Stimulated activated CD4-positive, alpha-beta T cell treated with anti-CD3 and anti-CD28 coated beads, TNF-alpha, amount 100 ng/mL, for 4 hours (primary cell): ENCODE measurements around the gene SPATS2.
"Not testable (repeated sequence)": the region's sequence is repeated elsewhere in the genome, so short reads cannot be mapped to it uniquely, and the experiment has no call there.

Experiments
- DNase-seq, 3 experiments: peaks; one replicate each; pipeline ENCODE4 v3.0.0-alpha.2; 2020; ENCODE audit warnings: low read depth in 3 of 3

Gene SPATS2

DNA sequence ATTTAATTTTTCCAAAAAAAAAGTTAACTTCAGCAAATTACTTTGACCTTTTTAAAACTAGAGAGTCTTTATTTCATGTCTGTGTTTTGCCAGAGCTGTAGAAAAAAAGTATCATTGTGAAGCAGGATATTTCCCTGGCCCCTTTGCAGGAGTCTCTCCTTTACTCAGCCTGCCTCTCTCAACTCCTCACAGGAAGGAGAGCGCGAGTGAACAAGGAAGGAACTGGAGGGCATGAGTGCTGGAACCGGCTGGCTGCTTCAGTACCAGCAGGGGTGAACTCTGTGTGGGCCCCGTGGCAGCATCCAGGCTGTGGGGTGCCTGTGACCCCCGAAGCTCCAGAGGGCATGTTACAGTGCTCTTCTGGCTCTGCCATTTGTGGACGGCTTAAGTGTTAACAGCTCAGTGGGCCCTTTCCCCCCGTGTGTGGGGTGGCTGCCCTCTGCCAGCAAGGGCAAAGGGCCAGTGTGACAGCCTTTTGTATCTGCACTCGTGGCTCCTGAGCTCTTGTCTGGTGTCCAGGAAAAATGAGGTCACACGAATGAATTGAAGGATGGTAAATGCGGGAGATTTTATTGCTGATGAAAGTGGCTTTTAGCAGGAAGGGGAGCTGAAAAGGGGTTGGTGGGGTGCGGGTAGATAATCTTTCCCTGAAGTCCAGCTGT lies 95.0 kb downstream of the SPATS2 start:
- DNase-seq = no peak

DNA sequence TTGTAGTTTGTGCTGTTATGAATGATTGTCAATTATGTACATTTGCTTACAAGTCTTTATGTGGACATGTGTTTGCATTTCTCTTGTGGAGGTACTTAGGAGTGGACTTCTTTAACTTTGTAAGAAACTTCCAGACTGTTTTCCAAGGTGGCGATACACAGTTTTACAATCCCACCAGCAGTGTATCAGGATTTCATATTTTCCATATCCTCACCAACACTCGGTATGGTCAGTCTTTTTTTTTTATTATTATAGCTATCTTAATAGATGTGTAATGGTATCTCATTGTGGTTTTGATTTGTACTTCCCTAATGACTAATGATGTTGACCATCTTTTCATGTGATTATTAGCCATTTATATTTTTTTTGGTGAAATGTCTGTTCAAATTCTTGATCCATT lies 97.9 kb downstream of the SPATS2 start:
- no peak for DNase-seq

DNA sequence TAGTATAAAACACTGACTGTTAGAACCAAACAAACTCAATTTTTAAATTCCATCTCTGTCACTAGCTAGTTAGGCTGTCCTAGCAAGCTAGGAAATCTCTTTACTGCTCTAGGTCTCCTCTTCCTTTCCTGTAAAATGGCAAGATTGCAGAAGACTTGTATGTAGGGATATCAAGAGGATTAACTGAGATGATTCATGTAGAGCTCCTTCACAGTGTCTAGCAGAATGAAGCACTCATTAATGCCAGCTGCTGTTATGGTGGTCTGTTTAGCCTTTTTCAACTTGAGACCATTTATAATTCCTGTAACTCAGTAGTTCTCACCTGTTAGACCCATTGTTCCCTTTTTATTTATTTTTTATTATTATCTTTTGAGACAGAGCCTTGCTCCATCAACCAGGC lies 103.7 kb downstream of the SPATS2 start:
- no peak for DNase-seq

DNA sequence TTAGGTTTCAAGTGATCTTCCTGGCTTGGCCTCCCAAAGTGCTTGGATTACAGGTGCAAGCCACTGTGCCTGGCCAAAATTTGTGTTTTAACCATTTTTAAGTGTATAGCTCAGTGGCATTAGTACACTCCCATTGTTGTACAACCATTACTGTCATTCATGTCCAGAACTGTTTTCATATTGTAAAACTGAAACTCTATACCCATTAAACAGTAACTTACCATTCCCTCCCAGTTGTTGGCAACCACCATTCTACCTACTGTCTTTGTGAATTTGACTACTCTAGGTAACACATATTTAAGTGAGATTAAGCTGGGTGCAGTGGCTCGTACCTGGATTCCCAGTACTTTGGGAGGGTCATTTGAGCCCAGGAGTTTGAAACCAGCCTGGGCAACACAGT lies 104.3 kb downstream of the SPATS2 start:
- no peak for DNase-seq

DNA sequence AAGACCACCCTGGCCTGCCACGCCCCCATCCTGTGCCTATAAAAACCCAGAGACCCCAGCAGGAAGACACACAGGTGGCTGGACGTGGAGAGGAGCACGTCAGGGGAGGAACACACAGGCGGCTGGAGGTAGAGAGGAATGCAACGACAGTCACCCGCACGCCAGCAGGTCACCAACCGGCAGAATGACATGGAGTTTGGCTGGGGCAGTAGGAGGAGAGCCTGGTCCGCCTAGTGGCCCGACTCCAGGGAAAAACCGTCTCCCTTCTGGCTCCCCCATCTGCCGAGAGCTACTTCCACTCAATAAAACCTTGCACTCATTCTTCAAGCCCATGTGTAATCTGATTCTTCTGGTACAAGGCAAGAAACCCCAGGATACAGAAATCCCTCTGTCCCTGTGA lies 108.8 kb downstream of the SPATS2 start:
- DNase-seq = no peak

DNA sequence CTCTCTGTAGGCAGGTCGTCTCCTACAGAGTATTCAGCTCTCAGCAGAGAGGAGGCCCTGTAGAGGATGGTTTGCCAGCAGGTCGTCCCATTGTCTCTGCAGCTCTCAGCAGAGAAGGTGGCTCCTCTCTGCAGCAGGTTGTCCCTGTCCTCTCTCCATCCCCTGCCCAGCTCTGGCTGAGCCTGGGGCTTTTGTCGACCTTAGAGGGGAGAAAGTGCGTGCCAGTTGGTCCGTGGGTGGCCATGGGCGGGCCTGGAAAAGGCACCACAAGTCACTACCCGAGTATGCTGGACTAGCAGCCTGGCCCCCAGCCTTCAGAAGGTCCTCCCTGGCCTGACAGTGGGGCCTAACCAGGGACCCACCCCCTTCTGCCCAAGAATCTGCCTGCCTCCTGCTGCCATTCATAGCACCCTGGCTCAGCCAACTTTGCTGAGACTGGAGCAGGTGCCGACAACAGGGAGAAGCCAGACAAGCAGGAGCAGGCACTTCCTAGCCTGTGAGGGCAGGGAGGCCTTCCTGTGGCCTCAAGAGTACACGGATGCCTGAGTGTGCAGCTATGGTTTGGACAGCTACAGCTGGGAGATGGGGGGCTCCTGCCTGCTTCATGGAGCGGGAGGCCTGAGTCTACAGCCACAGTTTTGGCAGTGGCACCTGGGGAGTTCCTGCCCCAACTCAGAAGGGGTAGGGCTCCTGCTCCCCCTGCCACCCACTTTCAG lies 111.8 kb downstream of the SPATS2 start:
- DNase-seq = no peak

DNA sequence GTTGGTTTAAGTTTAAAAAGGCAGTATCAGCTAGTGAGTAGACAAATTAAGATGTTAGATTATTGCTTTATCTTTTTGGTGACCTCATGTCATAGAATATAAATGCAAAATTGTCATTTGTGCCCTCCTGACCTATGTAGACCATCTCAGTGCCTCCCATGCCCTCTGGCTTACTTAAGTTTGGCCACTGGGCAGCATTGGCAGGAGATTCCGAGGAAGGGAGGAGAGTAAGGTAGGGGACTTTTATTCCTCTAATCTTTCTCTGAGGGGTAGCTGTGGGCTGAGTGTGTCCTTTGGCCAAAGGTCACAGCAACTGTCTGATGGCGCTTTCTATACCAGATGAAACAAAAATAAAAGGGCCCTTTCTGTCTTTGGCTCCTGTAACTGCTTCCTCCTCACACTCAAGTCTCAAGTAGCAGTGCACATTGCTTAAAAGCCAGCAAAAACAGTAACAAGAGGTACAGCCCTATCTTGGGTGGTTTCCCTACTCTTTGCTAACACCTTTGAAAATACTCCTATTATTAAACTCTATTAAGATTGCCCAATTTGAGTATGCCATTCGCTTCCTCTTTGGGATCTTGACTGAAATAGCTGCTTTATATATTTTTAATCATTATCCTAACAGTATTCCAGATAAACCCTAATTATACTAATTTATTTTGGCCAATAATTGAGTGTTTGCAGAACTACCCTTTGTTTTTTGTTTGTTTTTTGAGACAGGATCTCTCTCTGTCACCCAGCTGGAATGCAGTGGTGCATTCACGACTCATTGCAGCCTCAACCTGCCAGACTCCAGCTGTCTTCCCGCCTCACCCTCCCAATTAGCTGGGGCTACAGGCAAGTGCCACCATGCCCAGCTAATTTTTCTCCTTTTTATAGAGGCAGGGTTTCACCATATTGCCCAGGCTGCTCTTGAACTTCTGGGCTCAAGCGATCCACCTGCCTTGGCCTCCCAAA lies 115.1 kb downstream of the SPATS2 start:
- DNase-seq = no peak

DNA sequence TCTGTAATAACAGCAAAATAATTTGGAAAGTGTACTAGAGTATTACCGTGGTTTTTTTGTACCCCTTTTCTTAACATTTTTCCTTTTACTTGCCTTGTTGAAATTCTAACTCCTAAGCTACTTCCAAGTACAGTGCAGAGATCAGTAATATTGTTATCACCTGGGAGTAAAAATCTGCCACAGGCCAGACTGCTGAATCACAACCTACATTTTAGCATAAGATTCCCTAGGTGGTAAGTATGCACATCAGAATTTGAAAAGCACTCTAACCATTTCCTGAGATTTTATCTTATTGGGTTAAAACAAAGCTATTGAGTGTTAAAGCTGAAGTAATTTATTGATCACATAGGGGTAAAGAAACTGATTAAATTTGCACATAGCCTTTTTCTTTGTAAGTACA lies 116.4 kb downstream of the SPATS2 start:
- DNase-seq = no peak

DNA sequence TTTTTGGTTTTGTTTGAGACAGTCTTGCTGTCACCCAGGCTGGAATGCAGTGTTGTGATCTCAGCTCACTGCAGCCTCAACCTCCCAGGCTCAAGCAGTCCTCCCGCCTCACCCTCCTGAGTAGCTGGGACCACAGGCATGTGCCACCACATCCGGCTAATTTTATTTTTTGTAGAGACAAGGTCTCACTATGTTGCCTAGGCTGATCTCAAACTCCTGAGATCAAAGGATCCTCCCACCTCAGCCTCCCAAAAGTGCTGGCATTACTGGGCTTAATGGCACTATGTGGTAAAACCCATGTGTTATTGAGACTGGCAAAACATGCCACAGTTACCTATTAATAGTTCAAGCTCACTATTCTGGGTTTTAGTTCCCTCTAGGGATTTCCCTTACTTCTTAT lies 120.3 kb downstream of the SPATS2 start:
- DNase-seq = no peak

DNA sequence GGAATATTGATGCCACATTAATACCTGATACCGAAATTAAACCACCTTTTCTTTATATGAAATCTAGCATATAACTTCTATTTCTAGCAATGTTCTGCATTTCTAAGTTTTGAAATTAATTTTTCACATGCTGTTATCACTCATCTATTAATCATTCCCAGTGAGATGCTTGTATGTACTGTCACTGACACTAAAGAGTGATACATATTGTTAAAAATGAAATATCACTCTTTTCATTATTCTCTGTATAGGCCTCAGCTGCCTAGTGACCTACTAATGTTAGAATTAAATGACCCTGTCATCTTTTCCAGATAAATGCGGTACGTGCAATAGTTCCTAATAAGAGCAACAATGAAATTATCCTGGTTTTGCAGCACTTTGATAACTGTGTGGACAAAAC lies 121.9 kb downstream of the SPATS2 start:
- DNase-seq = no peak

DNA sequence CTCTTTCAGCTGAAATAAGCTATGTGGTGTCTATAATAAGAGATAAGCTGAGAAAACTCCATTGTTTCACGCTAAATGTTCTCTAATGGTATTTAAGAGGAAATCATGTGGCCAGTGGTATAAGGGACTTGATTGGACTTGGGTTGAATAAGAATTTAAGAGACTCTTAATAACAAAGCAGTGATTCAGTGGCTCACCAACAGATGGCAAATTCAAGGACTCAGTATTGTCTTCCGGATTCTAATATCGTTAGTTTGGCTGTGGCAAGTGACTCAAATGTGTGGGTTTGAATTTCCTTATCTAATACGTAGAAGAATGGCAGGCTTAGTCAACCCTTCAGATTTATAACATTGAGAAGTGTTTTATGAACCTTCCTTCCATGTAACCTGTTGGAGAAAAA lies 122.5 kb downstream of the SPATS2 start:
- no peak for DNase-seq

DNA sequence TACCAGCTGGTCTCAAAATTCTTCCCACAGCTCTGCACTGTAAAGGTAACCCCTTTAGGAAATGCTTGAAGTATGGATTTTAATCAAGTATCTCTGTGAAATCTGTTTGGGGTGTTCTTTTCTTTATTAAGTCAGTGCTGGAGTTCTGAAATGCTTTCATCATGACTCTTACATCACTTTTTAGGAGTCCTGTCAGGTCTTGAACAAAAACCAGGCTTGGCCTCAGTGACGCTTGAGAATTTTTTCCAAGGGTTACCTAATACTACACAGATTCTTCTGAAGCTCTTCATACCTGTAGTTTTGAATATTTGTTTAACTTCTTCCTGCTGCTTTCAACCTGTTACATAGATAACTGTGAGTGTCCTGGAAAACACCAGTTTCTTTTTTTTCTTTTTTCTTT lies 124.6 kb downstream of the SPATS2 start:
- DNase-seq = no peak

DNA sequence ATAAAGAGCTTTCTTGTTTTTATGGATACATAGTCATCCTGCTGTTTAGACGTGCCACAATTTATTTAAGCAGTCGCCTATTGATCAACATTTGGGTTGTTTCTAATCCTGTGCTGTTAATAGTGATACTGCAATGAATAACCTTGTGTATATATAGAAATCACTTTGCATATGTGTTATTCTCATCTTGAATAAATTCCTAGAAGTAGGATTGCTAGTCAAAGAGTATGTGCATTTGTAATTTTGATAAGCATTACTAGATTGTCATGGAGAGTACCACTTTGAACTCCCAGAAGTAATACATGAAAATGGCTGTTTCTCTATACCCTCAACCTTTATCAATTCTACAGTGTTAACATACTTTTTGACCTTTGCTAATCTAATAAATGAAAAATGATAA lies 126.6 kb downstream of the SPATS2 start:
- no peak for DNase-seq

DNA sequence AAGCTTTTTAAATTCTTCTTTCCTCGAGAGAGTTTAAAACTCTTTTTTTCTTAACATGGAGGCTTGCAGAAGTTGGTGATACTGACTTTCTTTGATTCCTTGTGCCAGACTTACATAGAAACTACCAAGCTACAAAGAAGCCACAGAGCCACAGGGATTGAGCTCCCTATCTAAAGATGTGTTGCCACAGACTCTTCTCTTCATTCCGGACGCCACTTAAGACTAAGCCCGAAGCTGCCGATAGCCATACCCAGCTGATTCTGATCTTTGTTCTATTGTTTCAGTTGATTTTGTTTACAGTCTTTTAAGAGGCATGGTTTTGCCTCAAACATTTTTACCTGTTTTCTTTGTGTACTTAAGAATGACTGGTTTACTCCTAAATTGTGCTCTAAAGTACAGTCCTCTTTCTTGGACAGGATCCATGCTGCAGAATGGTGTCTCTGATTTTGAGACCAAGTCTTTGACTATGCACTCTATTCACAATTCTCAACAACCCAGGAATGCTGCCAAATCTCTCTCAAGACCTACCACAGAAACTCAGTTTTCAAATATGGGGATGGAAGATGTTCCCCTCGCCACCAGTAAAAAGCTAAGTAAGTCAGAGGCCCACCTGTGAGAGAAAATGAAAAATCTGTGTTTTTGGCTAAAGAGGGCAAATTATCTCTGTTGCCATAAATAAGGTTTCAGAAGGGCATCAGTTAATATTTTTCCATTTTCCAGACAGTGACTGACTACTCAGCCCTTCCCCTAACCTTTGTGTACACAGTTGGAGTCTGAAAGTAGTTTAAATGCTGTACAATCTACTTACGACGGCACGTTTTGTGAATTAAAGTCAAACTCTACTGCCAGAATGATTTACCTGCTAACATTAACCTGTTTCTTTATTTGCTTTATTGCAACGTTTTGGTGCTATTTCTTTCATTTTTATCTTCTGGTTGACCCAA lies 129.4 kb downstream of the SPATS2 start:
- no peak for DNase-seq

DNA sequence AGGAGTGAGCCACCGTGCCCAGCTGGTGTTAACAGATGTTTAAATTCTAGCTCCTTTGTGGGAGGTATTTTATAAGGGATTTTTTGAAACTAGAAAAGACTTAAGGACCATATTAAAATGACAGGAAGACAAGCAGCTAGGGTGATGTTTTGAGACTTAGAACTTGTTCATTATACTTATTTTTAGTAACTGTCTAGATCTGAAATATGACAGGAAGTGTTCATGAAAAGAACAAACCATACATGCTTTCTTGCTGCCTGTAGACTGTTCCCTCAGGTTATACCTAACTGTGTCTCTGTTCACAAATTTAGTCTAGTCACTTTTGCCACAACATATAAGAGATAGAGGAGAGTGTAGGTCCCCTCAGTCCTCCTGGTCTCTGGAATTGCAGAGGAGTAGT lies 134.6 kb downstream of the SPATS2 start:
- DNase-seq = no peak

DNA sequence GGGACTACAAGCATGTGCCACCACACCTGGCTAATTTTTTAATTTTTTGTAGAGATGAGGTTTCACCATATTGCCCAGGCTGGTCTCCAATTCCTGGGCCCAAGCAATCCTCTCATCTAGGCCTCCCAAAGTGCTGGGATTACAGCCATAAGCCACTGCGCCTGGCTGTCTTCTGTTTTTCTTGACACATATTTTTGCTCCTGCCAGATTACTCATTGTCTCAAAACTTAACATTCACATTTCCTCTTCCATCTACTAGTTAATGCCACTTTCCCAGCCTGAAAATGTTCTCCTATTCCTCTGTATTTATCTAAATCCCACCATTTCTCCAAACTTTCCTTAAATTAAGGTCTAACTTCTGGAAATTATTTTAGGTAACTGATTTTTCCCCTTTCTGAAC lies 135.3 kb downstream of the SPATS2 start:
- no peak for DNase-seq

DNA sequence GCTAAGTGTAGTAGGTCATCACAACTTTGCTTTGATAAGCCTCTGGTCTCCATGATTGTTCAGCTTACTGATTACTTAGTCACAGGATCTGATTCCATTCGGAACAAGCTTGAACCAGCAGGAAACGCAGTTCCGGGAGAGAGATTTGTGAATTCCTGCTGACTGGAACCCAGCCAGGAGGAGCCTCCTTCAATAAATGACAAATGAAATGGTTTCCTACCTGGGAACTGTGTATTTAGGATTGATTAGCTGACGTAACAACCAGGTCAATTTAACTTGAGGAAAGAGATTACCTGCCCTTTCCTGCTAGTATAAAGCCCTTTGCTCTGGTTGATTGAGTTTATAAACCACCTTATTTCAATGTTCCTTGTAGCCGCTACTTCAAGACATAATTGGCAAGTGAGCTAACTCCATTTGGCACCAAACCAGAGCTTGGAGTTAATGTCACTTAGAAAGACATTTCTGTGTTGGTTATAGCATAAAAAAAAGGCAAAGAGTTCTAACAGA lies 136.5 kb downstream of the SPATS2 start:
- DNase-seq = no peak

DNA sequence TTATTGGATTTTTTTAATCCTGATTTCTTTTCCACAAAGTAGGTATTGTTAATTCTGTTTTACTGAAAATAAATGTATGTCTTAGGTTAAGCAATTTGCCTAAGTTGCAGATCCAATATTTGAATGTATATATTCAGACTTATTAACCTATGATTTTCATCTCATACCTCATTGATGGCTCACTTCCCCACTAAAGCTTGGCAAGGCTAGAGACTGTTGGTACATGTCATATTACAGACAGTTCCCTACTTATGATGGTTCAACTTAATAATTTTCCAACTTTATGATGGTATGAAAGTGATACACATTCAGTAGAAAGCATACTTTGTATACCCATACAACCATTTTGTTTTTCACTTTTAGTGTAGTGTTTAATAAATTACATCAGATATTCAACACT lies 138.4 kb downstream of the SPATS2 start:
- DNase-seq = no peak

DNA sequence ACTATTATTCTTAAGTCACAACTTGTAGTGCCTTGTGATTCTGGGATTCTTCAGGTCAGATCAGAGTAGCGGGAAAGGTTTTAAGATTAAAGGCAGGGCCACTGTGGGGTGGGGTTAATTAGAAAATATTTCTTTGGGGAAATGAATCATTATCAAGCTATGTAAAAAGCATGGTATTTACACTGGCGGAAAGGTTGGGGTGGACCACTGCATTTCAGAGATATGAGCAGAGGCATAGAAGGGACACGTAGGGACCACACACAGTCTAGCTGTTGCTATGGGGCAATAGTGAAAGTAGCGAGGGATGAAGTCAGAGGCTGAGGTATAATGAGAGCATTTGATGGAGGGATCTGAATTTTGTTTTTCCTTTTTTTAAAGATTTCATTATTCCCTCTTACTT lies 139.9 kb downstream of the SPATS2 start:
- DNase-seq = no peak

DNA sequence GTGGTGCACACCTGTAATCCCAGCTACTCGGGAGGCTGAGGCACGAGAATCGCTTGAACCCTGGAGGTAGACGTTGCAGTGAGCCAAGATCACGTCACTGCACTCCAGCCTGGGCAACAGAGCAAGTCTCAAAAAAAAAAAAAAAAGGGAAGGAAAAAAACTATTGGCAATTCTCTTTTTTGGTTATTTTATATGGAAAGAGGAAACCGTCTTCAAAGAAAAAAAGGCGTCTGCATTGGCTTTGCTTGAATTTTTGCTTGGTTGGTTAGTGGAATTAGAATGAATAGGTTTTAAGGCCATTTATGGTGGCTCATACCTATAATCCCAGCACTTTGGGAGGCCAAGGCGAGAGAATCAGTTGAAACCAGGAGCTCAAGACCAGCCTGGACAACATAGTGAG lies 142.4 kb downstream of the SPATS2 start:
- not testable (repeated sequence) for DNase-seq

DNA sequence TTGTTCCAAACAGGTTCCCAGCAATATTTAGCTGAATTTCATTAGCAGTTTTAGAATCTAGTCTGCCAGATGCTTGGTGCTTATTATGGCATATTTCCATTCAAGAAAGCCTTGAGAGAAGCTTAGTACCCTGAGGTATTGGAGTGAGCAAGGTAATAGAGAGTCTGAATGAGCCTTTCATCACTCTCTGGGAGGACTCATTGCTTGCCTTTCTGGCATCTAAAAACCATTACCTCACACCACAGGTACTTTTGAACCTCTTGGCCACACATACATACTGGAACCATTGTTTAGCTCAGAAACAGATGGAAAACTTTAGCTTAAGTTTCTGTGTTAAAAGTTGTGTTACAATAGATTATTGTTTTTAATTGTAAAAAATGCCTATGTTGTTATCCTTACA lies 144.1 kb downstream of the SPATS2 start:
- no peak for DNase-seq
